Naive thymus-derived CD4-positive, alpha-beta T cell (primary cell): ENCODE measurements around the gene KCNK1. TPM values are rescaled to one million over a fixed set of nuclear protein-coding genes. Genes with fewer than 3 reads are reported as not detected.

ENCODE experiments used
- ATAC-seq: fragments of 150-1000 bp; cut with Tn5 transposase; 2 replicates; pipeline ENCODE4 v1.10.0; 2021; ENCODE audit warnings: mild to moderate bottlenecking, moderate library complexity
- CTCF ChIA-PET: fragments of 350-600 bp; sonication (Branson Sonifier 250); formaldehyde crosslinking; loops from one replicate; lab custom pipeline; 2021; ENCODE audit warnings: antibody characterized with exemption; lab: Charles Lee
- POLR2A ChIA-PET: fragments of 350-600 bp; sonication (Branson Sonifier 250); formaldehyde crosslinking; loops from one replicate; lab custom pipeline; 2021; ENCODE audit warnings: antibody characterized with exemption, inconsistent platforms; lab: Charles Lee
- DNase-seq, 9 donors: peaks; one replicate each; pipeline versions ENCODE4 v3.0.0 to v3.0.0-alpha.2; 2020 to 2022; ENCODE audit warnings: mixed read lengths in 1 of 9
- H3K27ac ChIP-seq: one replicate; pipeline ENCODE4 v1.7.0; 2013; ENCODE audit warnings: mild to moderate bottlenecking, low read depth, low read length, moderate library complexity
- H3K27me3 ChIP-seq, 2 donors: one replicate each; pipeline ENCODE4 v1.7.0; 2013; ENCODE audit warnings: low read length in 2 of 2, mild to moderate bottlenecking in 2 of 2, moderate library complexity in 2 of 2; ENCODE audit not compliant: control insufficient read depth in 2 of 2, insufficient read depth in 2 of 2
- H3K36me3 ChIP-seq, 3 experiments: 1 replicate in 2 of 3; 2 replicates in 1 of 3; pipeline ENCODE4 v1.7.0; 2013; ENCODE audit warnings: low read length in 3 of 3, mild to moderate bottlenecking in 3 of 3, moderate library complexity in 1 of 3; ENCODE audit not compliant: insufficient read depth in 3 of 3, control insufficient read depth in 2 of 3
- H3K4me1 ChIP-seq, 2 donors: one replicate each; pipeline ENCODE4 v1.7.0; 2013; ENCODE audit warnings: low read length in 2 of 2, mild to moderate bottlenecking in 2 of 2, moderate library complexity in 1 of 2; ENCODE audit not compliant: control insufficient read depth in 2 of 2, insufficient read depth in 2 of 2
- H3K4me3 ChIP-seq: 2 replicates; pipeline ENCODE4 v1.7.0; 2013; ENCODE audit warnings: mild to moderate bottlenecking, low read length
- H3K9me3 ChIP-seq, 3 experiments: 1 replicate in 2 of 3; 2 replicates in 1 of 3; pipeline ENCODE4 v1.7.0; 2013; ENCODE audit warnings: low read length in 3 of 3; ENCODE audit not compliant: control insufficient read depth in 2 of 3
- H3K27ac Mint-ChIP-seq, 9 donors: one replicate each; pipeline ENCODE4 v1.8.0; 2020 to 2022; ENCODE audit warnings: mixed read lengths in 9 of 9, mild to moderate bottlenecking in 8 of 9, moderate library complexity in 5 of 9, inconsistent platforms in 2 of 9
- H3K27me3 Mint-ChIP-seq, 5 donors: one replicate each; pipeline ENCODE4 v1.8.0; 2021 to 2022; ENCODE audit warnings: mixed read lengths in 5 of 5, mild to moderate bottlenecking in 1 of 5
- H3K36me3 Mint-ChIP-seq, 5 donors: one replicate each; pipeline ENCODE4 v1.8.0; 2020 to 2022; ENCODE audit warnings: mixed read lengths in 5 of 5, mild to moderate bottlenecking in 3 of 5, inconsistent platforms in 1 of 5
- H3K4me1 Mint-ChIP-seq, 7 donors: one replicate each; pipeline ENCODE4 v1.8.0; 2020 to 2022; ENCODE audit warnings: mixed read lengths in 7 of 7, mild to moderate bottlenecking in 3 of 7, inconsistent platforms in 1 of 7
- H3K4me3 Mint-ChIP-seq, 10 donors: one replicate each; pipeline ENCODE4 v1.8.0; 2020 to 2022; ENCODE audit warnings: mild to moderate bottlenecking in 10 of 10, mixed read lengths in 10 of 10, moderate library complexity in 6 of 10, inconsistent platforms in 2 of 10
- H3K9me3 Mint-ChIP-seq, 11 donors: one replicate each; pipeline ENCODE4 v1.8.0; 2020 to 2022; ENCODE audit warnings: mixed read lengths in 11 of 11, mild to moderate bottlenecking in 4 of 11, inconsistent platforms in 1 of 11, moderate library complexity in 1 of 11
- intact Hi-C, 2 donors: fragments of 100-400 bp; cut with micrococcal nuclease; formaldehyde crosslinking; loops; one replicate each; pipeline ENCODE4 v1.15.1; 2023
- polyA plus RNA-seq, 2 donors: library from polyadenylated mRNA; unstranded; fragments of 300-500 nt; fragmentation: Illumina TruSeq; gene quantifications; one replicate each; pipeline ENCODE4 v1.2.3, GENCODE V29; 2021
- total RNA-seq, 6 experiments: library from RNA in 5 of 6; stranded (reverse) in 5 of 6; gene quantifications; 1 replicate in 5 of 6; 2 replicates in 1 of 6; pipeline ENCODE4 v1.2.3 and lab custom pipeline; 2021 to 2026

KCNK1 gene
- total and polyA plus RNA-seq, 7 experiments from 2014 or later: 1.1 TPM; not detected in 6

GRCh38 chr1:233587958-233588799, 25.7 kb upstream of the KCNK1 start:
- H3K36me3 Mint-ChIP-seq: peaks cover 0 to 8% (median 0%) of the 10 kb centered on the region in 5 donors
- no peak overlapping the region for H3K27ac ChIP-seq

DNA sequence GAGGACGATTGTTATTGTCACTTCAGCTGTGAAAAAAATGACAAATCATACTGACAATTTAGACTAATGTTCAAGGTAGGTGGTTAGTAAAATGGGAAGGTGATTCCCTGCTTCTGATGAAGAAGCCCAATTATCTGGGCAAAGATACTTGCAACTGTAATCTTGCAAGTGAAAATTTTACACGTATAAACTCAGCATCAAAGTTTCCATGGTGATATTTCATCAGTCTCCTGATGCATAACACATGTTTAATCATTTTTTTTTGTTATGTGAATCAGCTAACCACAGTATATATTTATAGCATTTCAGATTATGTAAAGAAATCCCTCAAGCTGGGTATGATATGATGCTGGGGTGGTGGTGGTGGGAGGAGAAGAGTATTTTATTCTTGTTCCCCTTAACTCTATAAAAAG, 16.4 kb upstream of the KCNK1 start:
- Histone ChIP-seq H3K27ac (no peak overlapping the region), H3K4me3 (no peak overlapping the region), H3K27me3 (no peaks in the 10 kb centered on the region), H3K36me3 (no peaks in the 10 kb centered on the region), H3K4me1 (no peaks in the 10 kb centered on the region), H3K9me3 (no peaks in the 10 kb centered on the region)
- DNase-seq: no peak
- intact Hi-C loops: no loop called here
- H3K4me1 Mint-ChIP-seq: peaks cover 0 to 21% (median 0%) of the 10 kb centered on the region in 7 donors
- H3K27ac Mint-ChIP-seq: no peak overlapping the region
- H3K4me3 Mint-ChIP-seq: no peak overlapping the region
- H3K9me3 Mint-ChIP-seq: peaks cover 0 to 9% (median 4%) of the 10 kb centered on the region in 11 donors
- ChIA-PET CTCF (no interaction called here), POLR2A (no interaction called here)
- peaks cover 0 to 4% (median 0%) of the 10 kb centered on the region in 5 donors for H3K36me3 Mint-ChIP-seq
- no peak for ATAC-seq
- peaks cover 5 to 24% (median 17%) of the 10 kb centered on the region in 5 donors for H3K27me3 Mint-ChIP-seq

More at GRCh38 chr1:233587958-233588799, 25.7 kb upstream of the KCNK1 start:
- H3K27me3 ChIP-seq: no peaks in the 10 kb centered on the region
- ATAC-seq (no peak), DNase-seq (no peak)
- POLR2A ChIA-PET: no interaction called here
- Mint-ChIP-seq H3K4me3 (peak overlapping the region in 1 of 10 donors; percentile 36), H3K4me1 (peaks cover 0 to 3% (median 0%) of the 10 kb centered on the region in 7 donors), H3K9me3 (peaks cover 0 to 5% (median 0%) of the 10 kb centered on the region in 11 donors), H3K27ac (no peak overlapping the region), H3K27me3 (peaks cover 10 to 38% (median 19%) of the 10 kb centered on the region in 5 donors)
- CTCF ChIA-PET: no interaction called here
- H3K9me3 ChIP-seq: no peaks in the 10 kb centered on the region
- no peaks in the 10 kb centered on the region for H3K4me1 ChIP-seq
- H3K36me3 ChIP-seq: no peaks in the 10 kb centered on the region
- H3K4me3 ChIP-seq: no peak overlapping the region
- intact Hi-C loops: no loop called here

- Histone ChIP-seq H3K27me3 (no peaks in the 10 kb centered on the region), H3K4me1 (no peaks in the 10 kb centered on the region), H3K4me3 (no peak overlapping the region), H3K27ac (no peak overlapping the region), H3K36me3 (no peaks in the 10 kb centered on the region), H3K9me3 (no peaks in the 10 kb centered on the region)
- ATAC-seq (no peak), DNase-seq (no peak)
- Mint-ChIP-seq H3K4me3 (peak overlapping the region in 1 of 10 donors; percentile 52), H3K27me3 (peaks cover 2 to 24% (median 17%) of the 10 kb centered on the region in 5 donors), H3K9me3 (peaks cover 0 to 9% (median 6%) of the 10 kb centered on the region in 11 donors), H3K27ac (peak overlapping the region in 1 of 9 donors; percentile 76), H3K4me1 (peaks cover 0 to 21% (median 0%) of the 10 kb centered on the region in 7 donors), H3K36me3 (peaks cover 0 to 4% (median 0%) of the 10 kb centered on the region in 5 donors)
- POLR2A ChIA-PET: no interaction called here
- intact Hi-C loops: no loop called here
- CTCF ChIA-PET: no interaction called here
Observed at GRCh38 chr1:233598891-233599541, 14.9 kb upstream of the KCNK1 start.

DNA sequence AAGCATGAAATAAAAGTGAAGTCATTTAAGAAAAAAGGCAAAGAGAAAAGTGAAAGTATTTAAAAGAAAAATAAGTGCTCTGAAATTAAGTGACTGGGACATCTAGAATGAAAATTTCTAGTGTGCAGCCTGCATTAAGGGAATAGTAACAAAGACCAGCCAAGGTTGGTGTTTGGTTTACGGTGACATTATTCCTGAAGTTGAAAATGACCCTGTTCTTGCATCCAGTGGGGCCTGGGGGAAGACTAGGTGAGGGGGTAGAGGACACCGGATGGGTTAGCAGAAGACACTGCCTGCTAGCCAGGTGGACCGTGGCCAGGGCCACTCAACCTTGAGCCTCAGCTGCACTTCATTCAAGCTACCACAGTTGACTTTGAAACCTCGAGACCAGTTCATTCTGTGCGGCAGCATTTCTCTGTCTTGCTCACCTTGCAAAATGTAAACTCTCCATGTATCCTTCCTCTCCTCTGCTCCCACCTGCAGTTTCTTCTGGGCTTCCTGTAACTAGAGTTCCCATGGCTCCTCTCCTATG, 14.3 kb upstream of the KCNK1 start:
- peaks cover 0 to 11% (median 9%) of the 10 kb centered on the region in 11 donors for H3K9me3 Mint-ChIP-seq
- ATAC-seq (no peak), DNase-seq (no peak)
- peak overlapping the region in 1 of 10 donors; percentile 52 for H3K4me3 Mint-ChIP-seq
- H3K27ac Mint-ChIP-seq: peak overlapping the region in 1 of 9 donors; percentile 67
- peaks cover 2 to 28% (median 19%) of the 10 kb centered on the region in 5 donors for H3K27me3 Mint-ChIP-seq
- Histone ChIP-seq H3K4me1 (no peaks in the 10 kb centered on the region), H3K9me3 (no peaks in the 10 kb centered on the region), H3K27me3 (no peaks in the 10 kb centered on the region), H3K27ac (no peak overlapping the region), H3K4me3 (no peak overlapping the region), H3K36me3 (no peaks in the 10 kb centered on the region)
- intact Hi-C loops: no loop called here
- peaks cover 0 to 4% (median 0%) of the 10 kb centered on the region in 5 donors for H3K36me3 Mint-ChIP-seq
- peaks cover 0 to 21% (median 0%) of the 10 kb centered on the region in 7 donors for H3K4me1 Mint-ChIP-seq
- ChIA-PET CTCF (no interaction called here), POLR2A (no interaction called here)

GRCh38 chr1:233600488-233600887, 13.4 kb upstream of the KCNK1 start:
- ChIA-PET CTCF (no interaction called here), POLR2A (no interaction called here)
- Mint-ChIP-seq H3K27ac (no peak overlapping the region), H3K36me3 (peaks cover 0 to 4% (median 0%) of the 10 kb centered on the region in 5 donors), H3K27me3 (peaks cover 2 to 31% (median 19%) of the 10 kb centered on the region in 5 donors), H3K9me3 (peaks cover 0 to 13% (median 9%) of the 10 kb centered on the region in 11 donors), H3K4me3 (peak overlapping the region in 1 of 10 donors; percentile 3), H3K4me1 (peaks cover 0 to 21% (median 0%) of the 10 kb centered on the region in 7 donors)
- Histone ChIP-seq H3K36me3 (no peaks in the 10 kb centered on the region), H3K27me3 (no peaks in the 10 kb centered on the region), H3K4me1 (no peaks in the 10 kb centered on the region), H3K27ac (no peak overlapping the region), H3K9me3 (no peaks in the 10 kb centered on the region), H3K4me3 (no peak overlapping the region)
- ATAC-seq: no peak
- DNase-seq: no peak
- intact Hi-C loops: no loop called here

DNA sequence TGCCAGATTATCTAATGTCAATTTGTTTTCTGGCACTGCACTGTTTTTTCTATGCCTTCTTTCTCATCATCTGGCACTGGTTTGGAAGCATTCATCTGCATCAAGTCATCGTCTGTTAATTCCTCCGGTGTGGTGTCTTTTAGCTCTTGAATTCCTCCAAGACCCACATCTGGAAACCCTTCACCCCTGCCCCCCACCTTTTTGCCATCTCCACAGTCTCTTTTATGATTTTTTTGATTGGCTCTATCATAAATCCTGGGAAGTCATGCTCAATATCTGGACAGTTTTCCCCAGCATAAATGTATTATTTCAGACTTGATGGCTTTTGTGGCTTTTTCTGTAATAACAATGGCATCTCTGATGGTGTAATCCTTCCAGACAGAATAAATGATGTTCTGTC, 10.4 kb upstream of the KCNK1 start:
- peaks cover 0 to 17% (median 0%) of the 10 kb centered on the region in 7 donors for H3K4me1 Mint-ChIP-seq
- peaks cover 0 to 4% (median 0%) of the 10 kb centered on the region in 5 donors for H3K36me3 Mint-ChIP-seq
- CTCF ChIA-PET: no interaction called here
- ATAC-seq (no peak), DNase-seq (no peak)
- Histone ChIP-seq H3K27ac (no peak overlapping the region), H3K27me3 (no peaks in the 10 kb centered on the region), H3K36me3 (no peaks in the 10 kb centered on the region), H3K4me1 (no peaks in the 10 kb centered on the region), H3K4me3 (no peak overlapping the region), H3K9me3 (no peaks in the 10 kb centered on the region)
- no peak overlapping the region for H3K27ac Mint-ChIP-seq
- peaks cover 0 to 16% (median 9%) of the 10 kb centered on the region in 11 donors for H3K9me3 Mint-ChIP-seq
- intact Hi-C loops: no loop called here
- POLR2A ChIA-PET: no interaction called here
- no peak overlapping the region for H3K4me3 Mint-ChIP-seq
- peaks cover 3 to 33% (median 20%) of the 10 kb centered on the region in 5 donors for H3K27me3 Mint-ChIP-seq
